HG03378 (cell line): ENCODE results near the gene GNAT2.

Experiments used
- ATAC-seq: cut with Tn5 transposase; IDR thresholded peaks from one replicate; pipeline ENCODE4 v1.9.1; 2021; ENCODE audit warnings: mild to moderate bottlenecking, moderate library complexity; ENCODE audit not compliant: unreplicated experiment

GNAT2 gene

DNA sequence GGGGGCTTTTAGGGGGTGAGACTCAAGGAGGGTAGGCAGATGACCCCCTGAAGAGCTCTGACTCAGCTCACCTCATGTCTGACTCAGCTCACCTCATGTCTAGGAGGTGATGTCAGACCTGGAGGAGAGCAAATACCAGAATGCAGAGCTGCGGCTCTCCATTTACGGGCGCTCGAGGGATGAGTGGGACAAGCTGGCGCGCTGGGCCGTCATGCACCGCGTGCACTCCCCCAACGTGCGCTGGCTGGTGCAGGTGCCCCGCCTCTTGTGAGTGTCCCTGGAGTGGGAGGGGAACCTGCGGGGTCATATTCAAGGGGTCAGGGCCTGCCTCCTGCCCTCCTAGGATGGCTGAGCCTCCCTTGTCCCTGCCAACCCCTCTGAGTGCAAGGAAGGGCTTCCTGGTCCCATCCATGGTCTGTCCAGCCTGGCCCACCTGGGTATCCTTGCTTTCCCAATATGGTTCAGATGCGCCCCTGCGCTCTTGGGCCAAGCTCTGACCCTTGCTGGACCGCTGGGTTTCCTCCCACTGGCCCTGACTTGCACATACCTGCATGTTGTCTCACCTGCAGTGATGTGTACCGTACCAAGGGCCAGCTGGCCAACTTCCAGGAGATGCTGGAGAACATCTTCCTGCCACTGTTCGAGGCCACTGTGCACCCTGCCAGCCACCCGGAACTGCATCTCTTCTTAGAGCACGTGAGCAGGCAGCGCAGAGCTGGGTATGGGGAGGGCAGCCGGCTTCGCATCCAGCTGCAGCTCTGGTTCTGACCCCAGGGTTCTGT, 9.3 kb upstream of the GNAT2 start:
- ATAC-seq, result no peak

- no peak for ATAC-seq
Measured at GRCh38 chr1:109627692-109628399, 8.4 kb upstream of the GNAT2 start.

DNA sequence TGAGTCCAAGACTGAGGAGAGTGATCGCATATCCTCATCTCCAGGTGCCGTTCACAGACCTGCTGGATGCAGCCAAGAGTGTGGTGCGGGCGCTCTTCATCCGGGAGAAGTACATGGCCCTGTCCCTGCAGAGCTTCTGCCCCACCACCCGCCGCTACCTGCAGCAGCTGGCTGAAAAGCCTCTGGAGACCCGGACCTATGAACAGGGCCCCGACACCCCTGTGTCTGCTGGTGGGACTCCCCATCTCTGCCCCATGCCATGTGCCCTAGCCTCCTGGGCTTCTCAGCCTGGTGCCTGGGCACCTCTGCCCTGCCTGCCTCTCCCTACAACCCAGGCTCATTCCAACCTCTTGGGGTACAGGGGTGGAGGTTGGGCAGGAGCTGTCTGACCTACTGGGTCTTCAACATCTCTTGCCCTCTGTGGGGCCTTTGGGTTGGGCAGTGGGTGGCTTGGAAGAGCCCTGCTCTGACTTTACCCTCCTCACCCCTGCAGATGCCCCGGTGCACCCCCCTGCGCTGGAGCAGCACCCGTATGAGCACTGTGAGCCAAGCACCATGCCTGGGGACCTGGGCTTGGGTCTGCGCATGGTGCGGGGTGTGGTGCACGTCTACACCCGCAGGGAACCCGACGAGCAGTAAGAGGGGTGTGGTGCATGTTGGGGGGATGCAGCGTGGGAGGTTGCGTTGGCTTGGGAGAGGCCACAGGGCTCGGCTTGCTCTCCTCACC, 7.4 kb upstream of the GNAT2 start:
- no peak for ATAC-seq

DNA sequence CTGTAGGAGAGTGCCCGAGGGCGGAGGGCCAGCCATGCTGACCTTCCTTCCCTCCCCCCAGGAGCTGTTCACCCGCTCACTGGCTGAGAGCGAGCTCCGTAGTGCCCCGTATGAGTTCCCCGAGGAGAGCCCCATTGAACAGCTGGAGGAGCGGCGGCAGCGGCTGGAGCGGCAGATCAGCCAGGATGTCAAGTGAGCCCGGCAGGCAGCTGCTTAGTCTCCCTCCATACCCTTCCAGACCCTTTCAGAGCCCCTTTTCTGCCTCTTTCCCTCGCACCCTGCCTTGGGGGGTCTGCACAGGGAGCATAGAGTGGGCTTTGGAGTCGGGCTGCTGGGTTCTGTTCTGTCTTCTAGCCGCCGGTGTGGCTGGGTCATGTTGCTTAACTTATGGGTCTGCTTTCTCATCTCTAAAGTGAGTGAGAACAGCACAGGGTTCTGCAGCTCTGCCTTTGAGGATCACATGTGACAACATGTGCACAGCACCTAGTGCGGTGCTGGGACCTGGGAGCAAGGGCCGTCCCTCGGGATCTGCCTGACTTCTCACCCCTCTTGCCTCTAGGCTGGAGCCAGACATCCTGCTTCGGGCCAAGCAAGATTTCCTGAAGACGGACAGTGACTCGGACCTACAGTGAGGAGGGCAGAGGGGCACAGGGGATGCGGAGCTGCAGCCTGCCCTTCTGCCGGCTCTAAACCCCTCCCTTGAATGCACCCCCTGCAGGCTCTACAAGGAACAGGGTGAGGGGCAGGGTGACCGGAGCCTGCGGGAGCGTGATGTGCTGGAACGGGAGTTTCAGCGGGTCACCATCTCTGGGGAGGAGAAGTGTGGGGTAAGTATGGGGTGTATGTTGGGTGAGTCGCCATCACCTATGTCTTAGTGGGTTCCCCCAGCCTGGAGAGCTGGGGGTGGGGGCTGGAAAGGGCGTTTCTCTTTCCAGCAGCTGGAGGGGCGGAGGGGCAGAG, 6.5 kb upstream of the GNAT2 start:
- ATAC-seq, result no peak

DNA sequence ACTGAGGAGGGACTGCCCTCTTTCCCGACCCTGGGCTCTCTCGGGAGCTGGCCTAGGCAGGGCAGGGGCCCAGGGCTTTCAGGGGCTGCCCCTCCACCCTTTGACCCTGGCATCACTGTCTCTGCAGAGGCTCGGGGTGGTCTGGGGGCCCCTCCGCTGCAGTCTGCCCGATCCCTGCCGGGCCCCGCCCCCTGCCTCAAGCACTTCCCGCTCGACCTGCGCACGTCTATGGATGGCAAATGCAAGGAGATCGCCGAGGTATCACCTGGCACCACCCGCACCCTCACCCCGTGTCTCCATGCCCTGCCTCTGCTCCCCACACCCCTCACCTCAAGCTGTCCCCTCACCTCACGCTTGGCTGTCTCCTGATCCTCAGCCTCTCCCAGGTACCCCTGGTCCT, 5.8 kb upstream of the GNAT2 start:
- no peak for ATAC-seq

DNA sequence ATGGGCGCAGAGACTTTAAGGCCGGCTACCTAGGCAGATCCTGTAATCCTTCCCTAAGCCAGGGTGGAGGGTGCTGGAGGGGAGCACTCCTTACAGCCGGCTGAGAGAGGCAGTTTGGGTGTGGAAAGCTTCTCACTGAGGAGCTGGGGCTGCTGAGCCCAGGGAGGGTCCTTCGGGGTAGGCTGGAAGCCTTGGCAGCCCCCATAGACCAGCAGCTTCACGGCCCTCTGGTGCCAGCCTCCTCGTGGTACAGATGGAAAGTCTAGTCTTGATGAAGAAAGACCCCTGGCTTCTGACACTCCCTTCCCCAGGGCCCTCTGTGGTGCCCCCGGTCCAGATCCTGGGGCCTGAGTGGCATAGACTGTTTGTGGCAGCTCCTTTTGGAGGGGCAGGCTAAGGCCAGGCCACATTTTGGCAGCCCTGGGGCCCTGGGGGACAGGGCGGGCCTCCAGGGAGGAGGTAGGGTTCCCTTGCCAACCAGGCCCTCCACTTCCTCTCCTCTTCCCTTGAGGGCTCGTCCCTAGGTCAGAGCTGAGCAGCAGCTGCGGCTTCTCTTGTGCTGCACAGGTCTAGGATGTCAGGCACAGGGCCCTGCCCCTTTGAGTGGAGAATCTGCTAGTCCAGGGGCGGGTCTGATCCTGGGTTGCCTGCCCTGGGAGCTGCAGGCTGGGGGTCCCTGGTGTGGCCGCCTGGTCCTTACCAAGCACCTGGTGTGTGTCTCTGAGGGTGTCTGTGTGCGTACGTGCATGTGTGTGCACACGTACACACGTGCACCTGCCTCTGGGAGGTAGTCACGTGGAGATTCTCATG, 5.0 kb upstream of the GNAT2 start:
- no peak for ATAC-seq

GRCh38 chr1:109623601-109624161, 4.3 kb upstream of the GNAT2 start:
- no peak for ATAC-seq

DNA sequence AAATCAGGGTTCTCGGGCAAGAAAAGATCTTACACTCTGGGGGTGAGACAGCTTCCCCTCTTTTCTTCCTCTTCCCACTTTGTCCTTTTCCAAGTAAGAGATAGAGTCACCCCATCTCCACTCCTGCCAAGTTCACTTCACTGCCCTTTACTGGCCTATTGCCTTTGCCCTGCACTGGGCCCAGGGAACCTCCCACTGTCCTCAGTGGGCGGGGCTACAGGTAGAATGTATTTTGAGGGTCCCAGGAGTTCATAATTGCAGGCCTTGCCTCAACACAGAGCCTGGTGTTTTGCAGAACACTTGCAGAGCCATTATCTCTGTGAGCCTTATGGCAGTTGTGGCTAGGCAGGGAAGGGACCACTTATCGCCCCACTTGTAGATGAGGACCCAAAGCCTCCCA, 3.5 kb upstream of the GNAT2 start:
- no peak for ATAC-seq

DNA sequence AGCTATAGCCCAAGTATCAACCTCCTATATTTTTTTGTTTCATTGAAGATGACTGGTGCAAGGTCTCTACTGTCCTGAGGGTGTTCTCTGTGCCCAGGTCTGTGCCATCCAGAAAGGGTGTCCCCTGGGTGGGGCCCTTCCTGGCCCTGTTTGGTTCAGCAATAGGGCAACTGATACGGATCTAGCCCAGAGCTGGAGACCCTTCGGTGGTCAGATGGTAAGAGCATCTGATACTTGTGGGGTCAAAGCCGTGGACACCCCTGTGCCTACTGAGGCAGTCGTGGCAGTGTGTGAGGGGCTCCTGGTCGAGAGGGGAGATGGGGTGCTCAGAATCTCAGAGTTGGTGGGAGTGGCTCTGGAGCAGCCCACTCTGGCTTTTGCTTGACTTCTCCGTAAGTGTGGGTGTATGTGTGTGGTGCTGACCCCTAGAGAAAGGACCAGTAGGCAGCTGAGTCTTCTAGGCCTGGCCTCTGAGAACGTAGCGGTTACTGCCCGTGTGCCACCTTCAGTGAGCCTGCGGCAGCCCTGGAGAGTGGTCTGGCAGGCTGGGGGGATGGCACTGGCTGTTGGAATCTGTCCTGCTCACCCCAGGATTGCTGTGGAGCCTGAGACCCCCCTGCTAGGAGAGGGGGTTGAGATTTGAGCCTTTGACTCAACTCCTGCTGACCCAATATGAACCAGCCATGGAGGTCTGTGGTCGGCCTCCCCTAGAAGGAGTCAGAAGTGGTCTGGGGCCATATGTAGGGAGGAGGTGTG, 2.9 kb upstream of the GNAT2 start:
- no peak for ATAC-seq

GRCh38 chr1:109621379-109622136, 2.1 kb upstream of the GNAT2 start:
- no peak for ATAC-seq

- peak; percentile 68 for ATAC-seq
Measured at GRCh38 chr1:109620841-109621286, 1.4 kb upstream of the GNAT2 start.

- ATAC-seq, result no peak
Measured at GRCh38 chr1:109620401-109620791, 980 bp upstream of the GNAT2 start.

- ATAC-seq, result no peak
Measured at GRCh38 chr1:109618661-109619575, 498 bp downstream of the GNAT2 start.

GRCh38 chr1:109617291-109617801, 2.1 kb downstream of the GNAT2 start:
- no peak for ATAC-seq

DNA sequence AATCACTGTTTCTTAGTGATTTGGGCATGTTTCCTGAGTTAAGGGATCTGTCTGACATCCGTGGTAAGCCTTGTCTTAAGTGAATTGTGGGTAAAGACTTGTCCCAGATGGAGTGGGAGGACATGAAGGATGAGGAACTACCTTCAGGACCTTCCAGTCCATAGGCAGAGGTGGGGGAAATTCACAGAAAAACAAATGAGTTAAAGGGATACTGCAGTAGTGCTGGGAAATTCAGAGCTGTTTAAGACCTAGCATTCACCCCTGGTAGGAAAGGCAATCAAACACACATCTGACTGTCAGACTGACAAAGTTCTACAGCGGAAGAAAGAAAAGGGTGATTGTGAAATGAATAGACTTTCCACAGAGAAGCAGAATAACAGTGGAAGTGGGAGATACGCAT, 3.0 kb downstream of the GNAT2 start:
- ATAC-seq, result no peak

GRCh38 chr1:109615879-109616278, 3.5 kb downstream of the GNAT2 start:
- no peak for ATAC-seq
